GM10847 (cell line): ENCODE data around the gene USP40.

Source experiments
- POLR2A ChIP-seq: IDR thresholded peaks from 2 replicates; pipeline ENCODE4 v1.6.1; 2011; ENCODE audit not compliant: insufficient read length; ENCODE audit errors: extremely low read depth

Gene USP40

GRCh38 chr2:233565685-233566140, 869 bp downstream of the USP40 start:
- TF ChIP-seq POLR2A, result no peak

GRCh38 chr2:233563663-233564430, 2.7 kb downstream of the USP40 start:
- no peak for TF ChIP-seq POLR2A

GRCh38 chr2:233556881-233557736, 9.5 kb downstream of the USP40 start:
- no peak for TF ChIP-seq POLR2A

GRCh38 chr2:233553366-233553765, 13.2 kb downstream of the USP40 start:
- no peak for TF ChIP-seq POLR2A

- TF ChIP-seq POLR2A, result no peak
Measured at GRCh38 chr2:233551491-233551890, 15.1 kb downstream of the USP40 start.

- no peak for TF ChIP-seq POLR2A
Measured at GRCh38 chr2:233546774-233547173, 19.8 kb downstream of the USP40 start.

GRCh38 chr2:233546101-233546500, 20.5 kb downstream of the USP40 start:
- no peak for TF ChIP-seq POLR2A

GRCh38 chr2:233544200-233544610, 22.4 kb downstream of the USP40 start:
- TF ChIP-seq POLR2A, result no peak

GRCh38 chr2:233542507-233542906, 24.1 kb downstream of the USP40 start:
- TF ChIP-seq POLR2A, result no peak

GRCh38 chr2:233538741-233539140, 27.8 kb downstream of the USP40 start:
- TF ChIP-seq POLR2A, result no peak

- no peak for TF ChIP-seq POLR2A
Measured at GRCh38 chr2:233535271-233535670, 31.3 kb downstream of the USP40 start.

- TF ChIP-seq POLR2A, result no peak
Measured at GRCh38 chr2:233532971-233533370, 33.6 kb downstream of the USP40 start.

- TF ChIP-seq POLR2A, result no peak
Measured at GRCh38 chr2:233531955-233532354, 34.6 kb downstream of the USP40 start.

GRCh38 chr2:233530381-233530780, 36.2 kb downstream of the USP40 start:
- no peak for TF ChIP-seq POLR2A

GRCh38 chr2:233528182-233528581, 38.4 kb downstream of the USP40 start:
- TF ChIP-seq POLR2A, result no peak

- no peak for TF ChIP-seq POLR2A
Measured at GRCh38 chr2:233525791-233526190, 40.8 kb downstream of the USP40 start.

GRCh38 chr2:233519787-233520611, 46.6 kb downstream of the USP40 start:
- no peak for TF ChIP-seq POLR2A
